NCI-H510A (cell line): ENCODE results near the gene MMEL1.
"Not testable (repeated sequence)": the region's sequence is repeated elsewhere in the genome, so short reads cannot be mapped to it uniquely, and the experiment has no call there.

Experiments
- DNase-seq: peaks from one replicate; lab custom pipeline; 2025; lab: John Stamatoyannopoulos, UW

MMEL1 gene

DNA sequence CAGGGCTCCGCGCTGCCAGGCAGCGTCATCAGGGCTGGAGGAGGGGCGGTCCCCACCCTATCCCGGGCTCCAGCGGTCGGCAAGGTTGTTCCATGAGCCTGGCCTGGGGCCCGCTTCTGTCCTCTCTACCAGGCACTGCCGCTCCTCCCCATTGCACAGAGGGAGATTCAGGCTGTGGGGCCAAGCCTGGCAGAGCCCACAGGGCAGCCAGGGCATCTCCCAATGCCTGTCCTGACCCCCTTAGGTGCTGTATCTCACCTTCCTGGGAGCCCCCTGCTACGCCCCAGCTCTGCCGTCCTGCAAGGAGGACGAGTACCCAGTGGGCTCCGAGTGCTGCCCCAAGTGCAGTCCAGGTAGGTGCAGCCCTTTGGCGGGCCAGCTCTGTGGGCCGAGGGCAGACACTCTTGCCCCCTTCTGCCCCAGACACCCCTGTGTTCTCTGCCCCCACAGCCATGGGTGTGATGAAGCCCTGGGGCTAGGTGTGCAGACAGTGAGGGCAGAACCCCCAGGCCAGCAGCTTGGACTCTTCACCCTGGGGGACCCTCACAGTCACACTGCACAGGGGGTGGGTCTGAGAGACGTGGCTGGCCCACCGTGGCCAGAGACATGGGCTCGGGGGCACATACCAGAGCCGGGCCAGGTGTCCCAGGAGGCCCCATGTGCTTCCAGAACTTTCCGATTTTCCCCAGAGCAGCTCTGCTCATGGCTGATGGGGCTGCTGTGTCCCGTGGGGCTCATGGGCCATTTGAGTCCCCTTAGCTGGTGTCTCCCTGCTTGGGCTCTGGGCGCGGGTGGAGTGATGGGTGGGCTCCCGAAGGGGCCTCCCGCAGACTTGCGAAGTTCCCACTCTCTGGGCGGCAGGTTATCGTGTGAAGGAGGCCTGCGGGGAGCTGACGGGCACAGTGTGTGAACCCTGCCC lies 75.1 kb downstream of the MMEL1 start:
- no peak for DNase-seq

DNA sequence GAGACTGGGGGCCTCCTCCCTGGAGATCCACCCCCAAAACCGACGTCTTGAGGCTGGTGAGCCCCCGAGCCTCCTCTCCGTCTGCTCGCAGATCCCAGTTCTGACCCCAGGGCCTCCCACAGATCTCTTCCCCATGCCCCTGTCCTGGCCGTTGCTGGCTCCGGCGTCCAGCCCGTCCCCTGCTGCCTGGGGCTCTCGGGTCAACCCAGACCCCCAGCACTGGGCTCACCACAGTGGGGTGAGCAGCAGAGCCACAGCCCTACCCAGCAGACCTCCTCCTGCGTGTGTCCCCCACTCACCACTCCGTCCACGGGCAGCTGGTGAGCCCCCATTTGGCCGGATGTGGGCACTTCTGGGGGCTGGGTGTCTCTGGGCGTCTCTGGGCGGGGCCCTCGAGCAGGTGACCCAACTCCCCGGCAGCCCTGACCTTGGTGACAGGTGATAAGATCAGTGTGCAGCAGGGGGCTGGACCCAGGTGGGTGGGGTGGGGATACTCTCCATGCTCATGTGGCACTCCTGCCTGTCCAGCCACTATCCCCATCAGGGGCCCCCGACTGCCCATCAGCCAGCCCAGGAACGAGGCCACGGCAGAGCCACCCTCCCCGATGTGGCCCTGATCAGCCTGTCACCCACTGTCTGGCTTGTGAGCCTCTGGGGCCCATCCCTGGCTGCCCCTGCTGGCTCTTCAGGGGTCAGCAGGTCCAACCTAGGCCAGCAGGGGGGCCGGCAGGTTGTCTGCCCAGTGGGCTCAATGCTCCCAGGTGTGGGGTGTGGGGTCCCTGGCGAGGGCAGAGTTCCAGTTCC lies 75.9 kb downstream of the MMEL1 start:
- DNase-seq, result no peak

DNA sequence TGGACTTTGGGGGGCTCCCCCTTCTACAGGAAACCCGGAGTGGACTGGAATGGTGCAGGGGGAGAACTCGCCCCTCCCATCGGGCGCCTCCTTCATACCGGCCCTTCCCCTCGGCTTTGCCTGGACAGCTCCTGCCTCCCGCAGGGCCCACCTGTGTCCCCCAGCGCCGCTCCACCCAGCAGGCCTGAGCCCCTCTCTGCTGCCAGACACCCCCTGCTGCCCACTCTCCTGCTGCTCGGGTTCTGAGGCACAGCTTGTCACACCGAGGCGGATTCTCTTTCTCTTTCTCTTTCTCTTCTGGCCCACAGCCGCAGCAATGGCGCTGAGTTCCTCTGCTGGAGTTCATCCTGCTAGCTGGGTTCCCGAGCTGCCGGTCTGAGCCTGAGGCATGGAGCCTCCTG lies 76.5 kb downstream of the MMEL1 start, which contains the start of gene TNFRSF14:
TNFRSF14 (plus strand) TSS at position 95 of the 401 bp plus-strand sequence; CDS start at position 389, 294 bp downstream.
- DNase-seq, result no peak

DNA sequence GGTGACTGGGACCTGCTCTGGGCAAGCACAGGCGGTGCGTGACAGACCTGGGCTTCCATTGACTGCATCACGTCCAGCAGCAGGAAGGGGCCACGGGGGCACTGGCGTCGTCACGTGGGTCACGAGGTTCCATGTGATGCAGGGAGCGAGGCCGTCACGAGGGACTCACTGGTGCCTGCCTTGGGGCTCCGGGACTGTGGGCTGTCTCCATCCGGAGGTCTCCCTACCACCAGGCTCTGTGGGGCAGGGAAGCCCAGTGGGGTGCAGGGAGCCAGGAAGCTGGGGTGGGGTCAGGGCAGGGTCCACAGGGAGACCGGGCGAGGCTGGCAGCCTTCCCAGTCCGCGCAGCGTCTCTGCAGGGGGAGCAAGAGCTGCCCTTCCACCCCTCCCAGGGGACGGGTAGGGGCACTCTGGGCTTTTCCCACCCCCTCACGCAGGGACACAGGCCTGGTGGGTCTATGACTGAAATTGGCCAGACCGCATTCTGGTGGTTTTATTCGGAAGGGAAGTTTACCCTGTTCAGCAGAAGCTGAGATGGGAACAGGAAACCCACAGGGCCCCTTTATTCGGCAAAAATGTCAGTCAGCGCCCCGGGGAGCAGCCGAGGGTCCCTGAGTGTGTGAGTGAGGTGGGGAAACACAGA lies 77.1 kb downstream of the MMEL1 start:
- no peak for DNase-seq

DNA sequence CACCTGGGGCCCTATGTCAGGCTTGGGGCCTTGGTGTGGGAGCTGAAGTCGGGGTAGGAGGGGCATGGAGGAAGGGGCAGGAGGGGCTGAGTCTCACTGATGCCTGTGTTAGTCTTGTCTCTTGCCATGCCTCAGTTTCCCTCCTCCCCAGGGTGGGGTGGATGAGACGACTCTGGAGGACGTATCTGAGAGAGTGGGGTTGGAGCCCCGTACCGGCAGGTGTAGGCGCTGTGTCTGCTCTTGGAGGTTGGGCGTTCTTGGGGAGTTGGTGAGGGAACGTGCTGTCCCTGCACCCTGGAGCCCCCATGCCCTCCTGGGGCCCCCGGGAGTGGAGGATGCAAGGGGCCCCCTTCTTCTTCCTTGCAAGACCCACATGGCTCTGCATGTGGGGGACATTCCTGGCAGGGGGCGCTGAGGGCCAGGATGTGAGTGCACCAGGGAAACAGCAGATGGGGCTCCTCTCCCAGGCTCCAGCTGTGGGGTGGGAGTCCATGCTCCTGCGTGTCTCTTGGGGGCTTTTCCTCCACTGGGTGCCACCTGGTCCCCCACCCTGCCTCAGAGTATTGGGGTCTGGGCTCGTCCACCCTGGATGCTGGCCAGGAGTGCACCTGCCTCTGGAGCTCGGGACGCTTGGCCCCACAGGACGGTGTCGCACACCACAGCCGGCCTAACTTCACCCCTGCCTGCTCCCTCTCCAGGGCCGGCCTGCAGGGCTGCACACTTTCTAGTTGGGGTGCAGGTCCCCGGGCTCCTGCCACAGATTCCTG lies 78.0 kb downstream of the MMEL1 start:
- no peak for DNase-seq

DNA sequence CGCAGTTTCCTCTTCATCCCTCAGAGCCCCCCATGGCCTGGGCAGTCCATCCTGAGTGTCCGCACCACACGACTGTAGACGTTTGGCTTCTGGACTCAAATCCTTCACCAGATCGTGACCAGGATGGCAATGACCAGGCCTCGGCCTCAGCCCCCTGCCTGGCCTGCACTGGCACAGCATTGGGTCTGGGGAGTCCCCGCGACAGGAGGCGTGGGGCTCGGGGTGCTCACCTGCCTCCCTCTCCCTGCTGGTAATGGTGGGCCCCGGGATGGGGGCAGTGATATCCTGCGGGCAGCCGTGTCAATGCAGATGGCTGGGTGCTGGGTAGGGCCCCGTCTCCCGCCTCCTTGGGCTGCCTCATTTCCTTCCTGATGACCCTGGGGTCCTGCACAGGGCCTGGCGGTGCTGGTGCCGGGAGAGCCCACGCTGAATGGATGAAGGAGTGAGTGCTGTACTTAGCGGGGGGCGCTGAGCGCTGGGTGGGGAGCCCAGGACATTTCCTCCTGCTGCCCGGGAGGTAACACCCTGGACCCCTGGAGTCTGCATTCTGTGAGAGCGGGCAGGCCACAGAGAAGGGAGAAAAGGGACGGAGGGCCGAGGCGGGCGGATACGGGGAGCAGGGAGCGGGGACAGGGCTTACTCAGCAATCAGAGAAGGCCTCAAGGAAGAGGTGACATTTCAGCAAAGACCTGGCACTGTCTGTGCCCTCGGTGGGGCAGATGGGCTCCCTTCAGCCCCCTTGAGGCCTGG lies 78.8 kb downstream of the MMEL1 start:
- no peak for DNase-seq

DNA sequence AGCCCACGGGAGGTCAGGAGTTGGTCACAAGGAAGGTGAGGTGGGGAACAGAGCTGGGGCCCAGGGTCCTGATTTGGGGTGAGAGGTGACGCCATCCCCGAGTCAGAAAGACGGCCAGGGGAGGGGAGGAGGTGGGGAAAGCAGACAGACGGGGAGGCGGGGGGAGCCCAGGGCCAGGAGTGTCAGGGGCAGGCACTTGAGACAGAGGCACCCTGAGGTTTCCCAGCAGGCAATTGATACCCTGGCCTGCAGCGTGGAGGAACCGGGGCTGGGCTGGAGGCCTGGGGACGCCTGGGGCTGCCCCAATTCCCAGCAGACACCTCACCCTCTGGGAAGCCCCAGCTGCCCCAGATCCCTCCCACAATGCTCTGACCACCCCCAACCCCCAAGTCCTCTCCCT lies 79.7 kb downstream of the MMEL1 start:
- not testable (repeated sequence) for DNase-seq

DNA sequence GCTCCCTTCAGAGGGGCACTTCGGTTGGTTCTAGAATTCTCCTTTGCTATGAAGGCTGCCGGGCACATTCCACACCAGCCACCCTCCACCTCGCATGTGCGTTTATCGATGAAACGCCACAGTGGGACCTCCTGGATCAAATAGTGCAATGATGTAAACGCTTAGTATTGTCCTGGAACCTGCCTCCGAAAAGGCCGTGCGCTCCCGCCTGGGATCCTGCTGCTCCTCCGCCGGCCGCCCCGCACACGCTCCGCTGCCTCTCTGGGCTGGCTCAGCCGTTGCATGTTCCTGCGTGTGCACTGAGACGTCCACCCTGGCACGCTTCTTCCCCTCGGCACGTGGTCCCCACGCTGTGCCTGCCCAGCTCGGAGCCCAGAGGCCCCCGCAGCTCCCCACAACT lies 80.6 kb downstream of the MMEL1 start:
- no peak for DNase-seq

DNA sequence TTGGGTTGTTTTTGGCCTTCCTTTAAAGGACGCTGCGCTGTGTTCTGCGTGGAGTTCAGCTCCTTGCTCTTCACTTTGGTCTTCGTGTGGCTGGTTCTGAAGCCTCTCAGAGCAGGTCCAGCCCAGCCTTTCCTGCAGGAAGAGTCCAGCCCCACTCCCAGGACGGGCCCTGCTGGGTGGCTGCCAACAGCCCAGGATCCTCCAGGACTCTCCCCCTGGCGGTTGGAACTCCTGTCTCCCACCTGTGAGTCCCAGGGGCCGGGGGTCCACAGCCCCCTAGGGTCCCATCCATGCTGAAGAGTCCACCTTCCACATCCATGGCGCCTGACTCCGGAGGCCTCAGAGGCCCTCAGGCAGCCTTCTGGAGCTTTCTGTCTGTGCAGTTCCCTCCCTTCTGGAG lies 81.3 kb downstream of the MMEL1 start:
- DNase-seq, result not testable (repeated sequence)

DNA sequence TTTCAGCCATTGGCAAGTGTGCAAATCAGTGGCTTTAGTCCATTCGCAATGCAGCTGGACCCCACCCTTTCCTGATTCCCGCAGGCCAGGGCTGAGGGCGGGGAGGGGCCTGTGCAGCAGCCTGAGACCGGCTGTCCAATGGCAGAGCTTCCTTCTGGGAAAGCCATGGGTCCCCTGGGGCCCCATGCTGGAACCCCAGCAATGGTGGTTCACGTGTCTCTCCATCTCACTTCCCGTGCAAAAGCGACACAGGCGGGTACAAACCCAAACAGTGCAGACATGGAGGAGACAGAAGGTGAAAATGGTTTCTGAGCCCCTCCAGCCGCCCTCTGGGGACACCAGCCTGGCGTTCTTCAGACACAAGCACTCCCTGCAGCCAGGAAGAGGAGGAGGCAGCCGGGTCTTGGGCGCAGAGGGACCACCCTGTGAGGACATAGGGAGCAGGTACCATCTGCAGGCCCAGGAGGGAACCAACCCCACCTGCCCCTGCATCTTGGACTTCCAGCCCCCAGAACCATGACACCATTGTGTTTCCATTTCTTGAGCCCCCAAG lies 82.4 kb downstream of the MMEL1 start:
- DNase-seq, result not testable (repeated sequence)

DNA sequence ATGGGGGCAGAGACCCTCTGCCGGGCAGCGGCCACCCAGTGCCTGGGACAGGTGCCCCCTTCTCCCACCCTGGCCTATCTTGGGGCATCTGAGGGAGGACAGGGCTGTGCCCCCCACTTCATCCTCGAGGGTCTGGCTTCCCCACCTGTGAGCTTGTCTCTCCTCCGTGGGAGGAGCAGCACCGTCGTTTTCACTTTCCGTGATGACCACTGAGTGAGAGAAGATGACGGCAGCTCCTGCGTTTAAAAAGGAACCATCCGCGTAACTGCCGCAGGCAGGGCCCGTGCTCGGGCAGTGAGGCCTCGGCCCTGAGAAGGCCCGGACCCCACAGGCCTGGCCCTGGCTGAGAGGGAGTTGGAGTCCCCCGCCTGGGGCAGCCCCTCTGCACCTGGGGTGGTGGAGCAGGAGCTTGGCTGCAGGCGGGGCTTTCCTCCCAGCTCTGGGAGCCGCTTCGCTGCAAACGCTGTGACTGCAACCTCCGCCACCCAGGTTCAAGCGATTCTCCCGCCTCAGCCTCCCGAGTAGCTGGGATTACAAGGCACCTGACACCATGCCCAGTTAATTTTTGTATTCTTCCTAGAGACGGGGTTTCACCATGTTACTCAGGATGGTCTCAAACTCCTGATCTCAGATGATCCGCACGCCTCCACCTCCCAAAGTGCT lies 83.3 kb downstream of the MMEL1 start:
- not testable (repeated sequence) for DNase-seq

DNA sequence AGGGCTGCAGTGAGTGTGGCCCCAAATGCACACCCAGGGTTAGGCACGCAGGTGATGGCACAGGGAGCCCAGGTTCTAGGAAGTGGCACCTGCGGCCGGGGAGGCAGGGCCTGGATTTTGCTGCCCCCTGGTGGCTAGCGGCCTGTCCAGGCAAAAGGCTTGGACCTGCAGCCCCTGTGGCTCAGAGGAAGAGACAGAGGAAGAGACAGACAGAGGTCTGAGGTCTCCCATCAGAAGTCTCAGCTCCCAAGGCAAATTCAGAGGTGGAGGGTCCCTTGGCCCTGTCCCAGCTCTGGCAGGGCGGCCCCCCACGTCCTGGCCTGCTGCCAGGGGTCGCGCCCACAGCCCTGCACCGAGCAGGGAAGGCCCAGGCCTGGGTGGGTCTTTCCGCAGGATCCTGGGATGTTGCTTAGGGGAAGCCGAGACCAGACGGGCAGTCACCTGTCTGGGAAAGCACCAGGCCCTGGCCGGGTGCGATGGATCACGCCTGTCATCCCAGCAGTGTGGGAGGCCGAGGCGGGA lies 84.7 kb downstream of the MMEL1 start:
- peak; percentile 91 for DNase-seq

DNA sequence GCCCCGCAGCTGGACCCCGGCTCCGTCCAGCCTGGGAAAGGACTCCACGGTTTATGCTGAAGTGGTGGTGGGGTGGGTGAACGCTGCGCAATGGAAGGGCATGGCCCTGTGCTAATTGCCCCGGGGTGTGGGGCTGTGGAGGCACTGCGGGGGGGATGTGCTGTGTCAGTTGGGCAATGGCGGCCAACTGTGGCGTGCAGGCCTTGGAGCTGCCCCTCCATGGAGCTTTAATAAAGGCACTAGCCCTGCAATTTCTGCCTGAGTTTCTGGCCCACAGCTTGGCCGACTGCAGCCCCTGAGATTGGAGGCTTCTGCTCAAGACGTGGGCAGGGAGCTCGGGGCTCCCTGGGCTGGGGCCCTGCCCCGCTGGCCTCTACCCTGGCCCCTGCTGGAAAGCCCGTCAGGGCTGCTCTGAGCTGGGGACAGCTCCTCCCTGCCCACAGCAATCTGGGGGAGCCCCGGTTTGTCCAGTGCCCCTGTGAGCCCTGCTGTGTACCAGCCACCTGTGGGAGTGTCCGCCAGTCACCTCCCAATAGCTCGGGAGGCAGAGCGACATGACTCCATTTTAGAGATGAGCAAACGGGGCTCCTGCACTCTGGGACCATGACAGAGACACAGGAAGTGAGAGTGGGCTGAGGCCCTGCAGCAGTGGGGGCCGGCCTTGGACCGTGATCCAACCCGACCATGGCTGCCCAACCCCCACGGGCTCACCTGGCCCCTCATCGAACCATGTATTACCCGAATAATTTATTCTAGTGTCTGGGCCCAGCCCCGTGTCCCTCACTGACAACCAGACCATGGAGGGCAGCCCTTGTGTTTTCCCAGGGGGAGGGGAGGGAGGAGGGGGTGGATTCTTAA lies 85.4 kb downstream of the MMEL1 start:
- no peak for DNase-seq

DNA sequence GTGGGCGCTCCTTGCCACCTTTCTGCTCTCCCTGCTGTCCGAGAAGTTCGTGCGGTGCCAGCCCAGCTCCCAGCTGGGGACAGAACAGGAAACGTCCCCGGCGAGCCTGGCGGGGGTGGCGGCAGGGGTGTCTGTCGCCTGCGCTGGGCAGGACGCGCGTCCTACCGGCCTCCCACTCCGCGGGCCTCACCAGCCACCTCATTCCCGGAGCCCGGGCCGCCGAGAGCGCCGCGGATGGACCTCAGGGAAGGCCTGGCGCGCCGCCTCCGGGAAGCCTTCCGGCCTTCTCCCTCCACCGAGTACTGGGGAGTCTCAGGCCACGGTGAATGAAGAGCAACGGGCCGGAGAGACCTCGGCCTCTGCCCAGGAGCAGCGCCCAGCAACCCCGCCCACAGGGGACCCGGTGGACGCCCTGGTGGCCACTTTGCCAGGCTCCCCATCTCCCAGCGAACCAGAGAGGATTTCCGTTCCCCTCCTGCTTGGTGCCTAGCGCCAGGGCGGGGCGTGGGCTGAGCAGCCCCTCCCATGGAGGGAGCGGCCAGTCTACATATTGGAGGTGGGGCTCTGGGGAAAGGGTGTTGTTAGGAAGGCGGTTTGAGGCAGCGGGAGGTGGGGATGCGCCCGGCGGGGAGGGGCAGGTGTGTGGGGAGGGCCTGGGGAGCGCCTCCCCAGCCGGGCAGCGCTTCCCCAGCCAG lies 86.2 kb downstream of the MMEL1 start:
- peak; percentile 95 for DNase-seq

DNA sequence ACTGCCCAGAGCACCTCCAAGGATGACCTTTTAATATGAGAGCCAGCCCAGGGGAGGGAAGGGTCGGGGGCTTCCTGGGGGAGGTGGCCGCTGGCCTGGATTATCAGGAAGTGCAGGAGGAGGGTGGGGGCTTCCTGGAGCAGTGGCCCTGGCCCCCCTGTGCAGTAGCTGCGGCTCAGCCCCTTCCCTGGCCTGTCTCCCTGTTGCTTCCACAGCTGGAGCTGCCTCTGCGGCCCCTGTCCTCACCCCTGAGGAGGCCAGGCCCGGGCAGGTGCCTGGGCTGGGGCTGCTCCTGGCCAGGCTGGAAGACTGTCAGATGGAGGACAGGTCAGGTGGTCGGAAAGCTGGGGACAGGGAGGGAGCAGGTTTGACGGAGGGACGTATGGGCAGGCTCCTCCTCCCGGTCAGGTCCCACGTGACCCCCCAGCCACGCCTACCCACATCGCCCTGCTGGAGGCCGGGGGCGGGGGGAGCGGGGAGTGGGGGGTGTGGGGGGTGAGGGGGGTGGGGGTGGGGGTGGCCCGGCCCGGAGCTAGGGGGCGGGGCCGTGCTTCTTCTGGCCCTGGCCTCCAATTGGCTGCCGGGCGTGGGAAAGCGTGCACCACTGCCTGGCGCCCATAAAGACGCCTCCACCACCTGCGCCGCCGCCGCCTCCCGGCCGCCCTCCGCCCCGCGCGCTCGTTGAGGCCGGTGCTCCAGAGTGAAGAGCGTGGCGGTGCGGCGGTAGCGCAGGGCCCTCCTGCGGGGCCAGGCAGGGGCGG lies 86.9 kb downstream of the MMEL1 start:
- DNase-seq, result peak; percentile 98

DNA sequence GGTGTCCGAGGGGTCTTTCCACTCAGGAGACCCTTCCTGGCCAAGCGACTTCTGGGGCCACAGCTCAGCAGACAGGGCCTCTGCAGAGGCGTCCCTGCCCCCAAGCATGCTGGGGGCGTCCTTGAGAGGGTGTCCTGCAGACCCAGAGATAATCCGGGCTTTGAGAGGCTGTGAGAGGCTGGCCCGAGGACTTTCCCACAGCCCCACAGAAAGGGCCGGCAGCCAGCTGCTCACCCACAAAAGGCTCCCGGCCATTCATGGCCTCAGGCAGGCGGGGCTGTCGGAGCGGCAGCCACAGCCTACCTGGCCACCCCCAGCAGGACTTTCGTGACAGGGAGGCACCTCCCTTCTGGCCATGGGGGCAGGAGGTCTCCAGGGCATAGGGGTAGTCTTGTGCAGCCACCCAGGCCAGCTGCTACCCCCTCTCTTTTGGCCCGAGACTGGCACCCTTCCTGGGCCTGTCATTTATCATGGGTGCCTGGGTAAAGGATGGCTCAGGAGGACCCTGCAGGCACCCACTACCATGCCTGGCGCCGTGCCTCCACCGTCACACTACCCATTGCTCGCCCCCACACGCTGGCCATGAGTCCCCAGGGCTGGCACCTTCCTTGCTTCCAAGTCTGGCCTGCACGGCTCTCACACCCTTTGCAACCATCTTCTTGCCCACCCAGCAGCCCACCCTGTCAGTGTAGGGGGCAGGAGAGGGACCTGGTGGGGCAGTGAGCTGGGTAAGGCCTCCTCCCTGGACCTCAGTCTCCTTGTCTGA lies 87.8 kb downstream of the MMEL1 start:
- DNase-seq, result no peak
